GM23338 (cell line): ENCODE data around the gene WIPF3. TPM values are rescaled to one million over a fixed set of nuclear protein-coding genes. Genes with fewer than 3 reads are reported as not detected.
"Not testable (repeated sequence)": the region's sequence is repeated elsewhere in the genome, so short reads cannot be mapped to it uniquely, and the experiment has no call there.

Source experiments
- ATAC-seq: fragments of 200-7000 bp; cut with Tn5 transposase; 3 replicates; pipeline ENCODE4 v1.9.1; 2020
- DNase-seq: peaks from one replicate; pipeline ENCODE4 v3.0.0-alpha.2; 2015; ENCODE audit warnings: low spot score
- H2AFZ ChIP-seq: fragments of 200-600 bp; sonication (generic); 2 replicates; pipeline ENCODE4 v1.8.0; 2016; ENCODE audit warnings: antibody characterized with exemption, mild to moderate bottlenecking, moderate library complexity
- H3F3A ChIP-seq: fragments of 200-600 bp; sonication (generic); replicated peaks from 2 replicates; pipeline ENCODE4 v1.8.0; 2017; ENCODE audit warnings: antibody characterized with exemption, mixed run types, low read depth
- H3K27ac ChIP-seq: fragments of 200-600 bp; sonication (generic); 2 replicates; pipeline ENCODE4 v1.6.1; 2016; ENCODE audit warnings: low read depth
- H3K27me3 ChIP-seq: fragments of 200-600 bp; sonication (generic); 2 replicates; pipeline ENCODE4 v1.8.0; 2016; ENCODE audit warnings: mild to moderate bottlenecking, mixed run types, moderate library complexity; ENCODE audit not compliant: insufficient read depth
- H3K36me3 ChIP-seq: fragments of 200-600 bp; sonication (generic); 2 replicates; pipeline ENCODE4 v1.8.0; 2016; ENCODE audit warnings: mild to moderate bottlenecking; ENCODE audit not compliant: insufficient read depth
- H3K4me1 ChIP-seq: fragments of 200-600 bp; sonication (generic); 2 replicates; pipeline ENCODE4 v1.8.0; 2016; ENCODE audit warnings: mild to moderate bottlenecking, moderate library complexity; ENCODE audit not compliant: insufficient read depth
- H3K4me2 ChIP-seq: fragments of 200-600 bp; sonication (generic); 2 replicates; pipeline ENCODE4 v1.7.1; 2017; ENCODE audit warnings: mixed run types
- H3K4me3 ChIP-seq: fragments of 200-600 bp; sonication (generic); 2 replicates; pipeline ENCODE4 v1.6.1; 2016; ENCODE audit warnings: mixed run types
- H3K79me2 ChIP-seq: fragments of 200-600 bp; sonication (generic); replicated peaks from 2 replicates; pipeline ENCODE4 v1.8.0; 2017; ENCODE audit warnings: mild to moderate bottlenecking; ENCODE audit not compliant: insufficient read depth
- H3K9me2 ChIP-seq: fragments of 200-600 bp; sonication (generic); 2 replicates; pipeline ENCODE4 v1.8.0; 2017; ENCODE audit not compliant: insufficient read depth
- H4K20me1 ChIP-seq: fragments of 200-600 bp; sonication (generic); replicated peaks from 2 replicates; pipeline ENCODE4 v1.8.0; 2017; ENCODE audit warnings: mild to moderate bottlenecking; ENCODE audit not compliant: insufficient read depth
- H3K27ac Mint-ChIP-seq: 2 replicates; pipeline ENCODE4 v1.8.0; 2020; ENCODE audit warnings: inconsistent platforms, mild to moderate bottlenecking, moderate library complexity, mixed read lengths
- H3K27me3 Mint-ChIP-seq: 3 replicates; pipeline ENCODE4 v1.8.0; 2022; ENCODE audit warnings: low read depth, mild to moderate bottlenecking, moderate library complexity, mixed read lengths, inconsistent platforms; ENCODE audit not compliant: insufficient read depth, poor library complexity
- H3K36me3 Mint-ChIP-seq: 3 replicates; pipeline ENCODE4 v1.8.0; 2021; ENCODE audit warnings: low read depth, mild to moderate bottlenecking, inconsistent platforms, moderate library complexity, mixed read lengths
- H3K4me1 Mint-ChIP-seq: 3 replicates; pipeline ENCODE4 v1.8.0; 2020; ENCODE audit warnings: mild to moderate bottlenecking, inconsistent platforms, mixed read lengths
- H3K4me3 Mint-ChIP-seq: 3 replicates; pipeline ENCODE4 v1.8.0; 2021; ENCODE audit warnings: moderate library complexity, mild to moderate bottlenecking, inconsistent platforms, mixed read lengths
- H3K9me3 Mint-ChIP-seq: 3 replicates; pipeline ENCODE4 v1.8.0; 2020; ENCODE audit warnings: moderate library complexity, mild to moderate bottlenecking, inconsistent platforms, mixed read lengths
- CREB1 ChIP-seq: fragments of 250-450 bp; sonication (Bioruptor Pico); IDR thresholded peaks from 2 replicates; pipeline ENCODE4 v1.5.0; 2020; ENCODE audit warnings: low read depth, mild to moderate bottlenecking, moderate library complexity
- CTCF ChIP-seq, 2 experiments: fragments of 200-600 bp in 1 of 2; sonication (generic) in 1 of 2; conservative IDR thresholded peaks; 2 replicates each; pipeline versions ENCODE4 v1.5.1 to v1.6.1; 2016 to 2017; ENCODE audit warnings: antibody characterized with exemption in 2 of 2, low read depth in 2 of 2, mild to moderate bottlenecking in 2 of 2, moderate library complexity in 1 of 2
- EZH2 ChIP-seq: fragments of 200-600 bp; sonication (generic); IDR thresholded peaks from one replicate; pipeline ENCODE4 v1.8.0; 2017; ENCODE audit warnings: antibody characterized with exemption, mild to moderate bottlenecking, low read depth; ENCODE audit not compliant: unreplicated experiment
- EZH2phosphoT487 ChIP-seq: fragments of 200-600 bp; sonication (generic); IDR thresholded peaks from one replicate; pipeline ENCODE4 v1.8.1; 2018; ENCODE audit warnings: antibody characterized with exemption; ENCODE audit not compliant: unreplicated experiment
- JUNB ChIP-seq: IDR thresholded peaks from one replicate; pipeline ENCODE4 v1.6.1; 2016; ENCODE audit warnings: antibody characterized with exemption; ENCODE audit not compliant: unreplicated experiment
- NANOG ChIP-seq: IDR thresholded peaks from 2 replicates; pipeline ENCODE4 v1.6.1; 2016; ENCODE audit warnings: antibody characterized with exemption, borderline replicate concordance
- POLR2AphosphoS5 ChIP-seq: IDR thresholded peaks from 2 replicates; pipeline ENCODE4 v1.6.1; 2016; ENCODE audit warnings: antibody characterized with exemption, low read depth
- REST ChIP-seq: IDR thresholded peaks from one replicate; pipeline ENCODE4 v1.6.1; 2018; ENCODE audit warnings: antibody characterized with exemption; ENCODE audit not compliant: unreplicated experiment
- ZNF114 ChIP-seq: fragments of 250-450 bp; sonication (Bioruptor Pico); IDR thresholded peaks from 2 replicates; pipeline ENCODE4 v1.5.0; 2020; ENCODE audit warnings: mild to moderate bottlenecking, moderate library complexity
- ZNF331 ChIP-seq: fragments of 250-450 bp; sonication (Bioruptor Pico); IDR thresholded peaks from 2 replicates; pipeline ENCODE4 v1.5.0; 2020; ENCODE audit warnings: low read depth, mild to moderate bottlenecking, moderate library complexity
- ZNF462 ChIP-seq: fragments of 250-450 bp; sonication (Bioruptor Pico); IDR thresholded peaks from 2 replicates; pipeline ENCODE4 v1.5.0; 2020; ENCODE audit warnings: mild to moderate bottlenecking, moderate library complexity
- polyA plus RNA-seq: library from polyadenylated mRNA; unstranded; fragments of >200 nt; fragmentation: Nextera tagmentation; extraction: Ambion mirVana; gene quantifications from 2 replicates; pipeline ENCODE4 v1.2.1, GENCODE V29; 2016
- total RNA-seq: library from RNA; depleted of rRNA; stranded (reverse); fragments of >200 nt; shearing (Covaris generic); gene quantifications from 2 replicates; pipeline ENCODE4 v1.2.3, GENCODE V29; 2014

WIPF3 gene
- total and polyA plus RNA-seq, 2 experiments from 2014 or later: 5.7 to 11.4 TPM

- H3K4me3 Mint-ChIP-seq, H3K4me3 ChIP-seq, H3K9me2 ChIP-seq, H3K4me1 Mint-ChIP-seq, H3F3A ChIP-seq, H4K20me1 ChIP-seq, H3K79me2 ChIP-seq, H3K36me3 ChIP-seq, H3K27me3 ChIP-seq, H3K27ac ChIP-seq, H3K4me1 ChIP-seq, H3K4me2 ChIP-seq, ATAC-seq, H3K27ac Mint-ChIP-seq, H3K27me3 Mint-ChIP-seq, H2AFZ ChIP-seq, H3K9me3 Mint-ChIP-seq, DNase-seq: not testable (repeated sequence)
- H3K36me3 Mint-ChIP-seq: peaks cover 12% of the 10 kb centered on the region
Observed at GRCh38 chr7:29890786-29891185, 84.5 kb downstream of the WIPF3 start.

GRCh38 chr7:29891766-29892165 lies 85.5 kb downstream of the WIPF3 start:
- Histone ChIP-seq H2AFZ (no peak overlapping the region), H3F3A (no peaks in the 10 kb centered on the region), H4K20me1 (no peaks in the 10 kb centered on the region), H3K36me3 (peaks cover 5% of the 10 kb centered on the region; the same call in 1 of the 2 replicates), H3K4me1 (no peaks in the 10 kb centered on the region), H3K4me3 (no peak overlapping the region), H3K9me2 (no peaks in the 10 kb centered on the region), H3K27me3 (no peaks in the 10 kb centered on the region), H3K27ac (no peak overlapping the region), H3K79me2 (no peaks in the 10 kb centered on the region), H3K4me2 (no peak overlapping the region)
- Mint-ChIP-seq H3K27me3 (peaks cover under 1% of the 10 kb centered on the region), H3K4me1 (no peaks in the 10 kb centered on the region), H3K27ac (no peak overlapping the region), H3K9me3 (peaks cover 7% of the 10 kb centered on the region), H3K36me3 (peaks cover 21% of the 10 kb centered on the region), H3K4me3 (no peak overlapping the region)
- TF ChIP-seq JUNB: no peak
- TF ChIP-seq CTCF (conservative IDR thresholded peaks at IDR 0.05; ENCODE audit: low read depth in 2 of 2): no peak
- no peak for TF ChIP-seq EZH2phosphoT487
- no peak for TF ChIP-seq ZNF114
- TF ChIP-seq ZNF462 (CRISPR knock-in tag): no peak
- TF ChIP-seq EZH2: no peak
- no peak for TF ChIP-seq POLR2AphosphoS5
- TF ChIP-seq NANOG: no peak
- TF ChIP-seq CREB1 (CRISPR knock-in tag): no peak
- no peak for TF ChIP-seq ZNF331 (CRISPR knock-in tag)
- no peak for TF ChIP-seq REST
- no peak for DNase-seq
- ATAC-seq: no peak
